GM23338 (cell line): ENCODE results near the gene RIF1. TPM values are rescaled to one million over a fixed set of nuclear protein-coding genes. Genes with fewer than 3 reads are reported as not detected.

Experiments
- ATAC-seq: fragments of 200-7000 bp; cut with Tn5 transposase; 3 replicates; pipeline ENCODE4 v1.9.1; 2020
- DNase-seq: peaks from one replicate; pipeline ENCODE4 v3.0.0-alpha.2; 2015; ENCODE audit warnings: low spot score
- H2AFZ ChIP-seq: fragments of 200-600 bp; sonication (generic); 2 replicates; pipeline ENCODE4 v1.8.0; 2016; ENCODE audit warnings: antibody characterized with exemption, mild to moderate bottlenecking, moderate library complexity
- H3F3A ChIP-seq: fragments of 200-600 bp; sonication (generic); replicated peaks from 2 replicates; pipeline ENCODE4 v1.8.0; 2017; ENCODE audit warnings: antibody characterized with exemption, mixed run types, low read depth
- H3K27ac ChIP-seq: fragments of 200-600 bp; sonication (generic); 2 replicates; pipeline ENCODE4 v1.6.1; 2016; ENCODE audit warnings: low read depth
- H3K27me3 ChIP-seq: fragments of 200-600 bp; sonication (generic); 2 replicates; pipeline ENCODE4 v1.8.0; 2016; ENCODE audit warnings: mild to moderate bottlenecking, mixed run types, moderate library complexity; ENCODE audit not compliant: insufficient read depth
- H3K36me3 ChIP-seq: fragments of 200-600 bp; sonication (generic); 2 replicates; pipeline ENCODE4 v1.8.0; 2016; ENCODE audit warnings: mild to moderate bottlenecking; ENCODE audit not compliant: insufficient read depth
- H3K4me1 ChIP-seq: fragments of 200-600 bp; sonication (generic); 2 replicates; pipeline ENCODE4 v1.8.0; 2016; ENCODE audit warnings: mild to moderate bottlenecking, moderate library complexity; ENCODE audit not compliant: insufficient read depth
- H3K4me2 ChIP-seq: fragments of 200-600 bp; sonication (generic); 2 replicates; pipeline ENCODE4 v1.7.1; 2017; ENCODE audit warnings: mixed run types
- H3K4me3 ChIP-seq: fragments of 200-600 bp; sonication (generic); 2 replicates; pipeline ENCODE4 v1.6.1; 2016; ENCODE audit warnings: mixed run types
- H3K79me2 ChIP-seq: fragments of 200-600 bp; sonication (generic); replicated peaks from 2 replicates; pipeline ENCODE4 v1.8.0; 2017; ENCODE audit warnings: mild to moderate bottlenecking; ENCODE audit not compliant: insufficient read depth
- H3K9me2 ChIP-seq: fragments of 200-600 bp; sonication (generic); 2 replicates; pipeline ENCODE4 v1.8.0; 2017; ENCODE audit not compliant: insufficient read depth
- H4K20me1 ChIP-seq: fragments of 200-600 bp; sonication (generic); replicated peaks from 2 replicates; pipeline ENCODE4 v1.8.0; 2017; ENCODE audit warnings: mild to moderate bottlenecking; ENCODE audit not compliant: insufficient read depth
- H3K27ac Mint-ChIP-seq: 2 replicates; pipeline ENCODE4 v1.8.0; 2020; ENCODE audit warnings: inconsistent platforms, mild to moderate bottlenecking, moderate library complexity, mixed read lengths
- H3K27me3 Mint-ChIP-seq: 3 replicates; pipeline ENCODE4 v1.8.0; 2022; ENCODE audit warnings: low read depth, mild to moderate bottlenecking, moderate library complexity, mixed read lengths, inconsistent platforms; ENCODE audit not compliant: insufficient read depth, poor library complexity
- H3K36me3 Mint-ChIP-seq: 3 replicates; pipeline ENCODE4 v1.8.0; 2021; ENCODE audit warnings: low read depth, mild to moderate bottlenecking, inconsistent platforms, moderate library complexity, mixed read lengths
- H3K4me1 Mint-ChIP-seq: 3 replicates; pipeline ENCODE4 v1.8.0; 2020; ENCODE audit warnings: mild to moderate bottlenecking, inconsistent platforms, mixed read lengths
- H3K4me3 Mint-ChIP-seq: 3 replicates; pipeline ENCODE4 v1.8.0; 2021; ENCODE audit warnings: moderate library complexity, mild to moderate bottlenecking, inconsistent platforms, mixed read lengths
- H3K9me3 Mint-ChIP-seq: 3 replicates; pipeline ENCODE4 v1.8.0; 2020; ENCODE audit warnings: moderate library complexity, mild to moderate bottlenecking, inconsistent platforms, mixed read lengths
- EZH2phosphoT487 ChIP-seq: fragments of 200-600 bp; sonication (generic); IDR thresholded peaks from one replicate; pipeline ENCODE4 v1.8.1; 2018; ENCODE audit warnings: antibody characterized with exemption; ENCODE audit not compliant: unreplicated experiment
- polyA plus RNA-seq: library from polyadenylated mRNA; unstranded; fragments of >200 nt; fragmentation: Nextera tagmentation; extraction: Ambion mirVana; gene quantifications from 2 replicates; pipeline ENCODE4 v1.2.1, GENCODE V29; 2016
- total RNA-seq: library from RNA; depleted of rRNA; stranded (reverse); fragments of >200 nt; shearing (Covaris generic); gene quantifications from 2 replicates; pipeline ENCODE4 v1.2.3, GENCODE V29; 2014
- TF ChIP-seq, protein P1 (sequence below): fragments of 250-450 bp; sonication (Bioruptor Pico); IDR thresholded peaks from 2 replicates; pipeline ENCODE4 v1.5.0; 2020; ENCODE audit warnings: mild to moderate bottlenecking, moderate library complexity

RIF1 gene
- total and polyA plus RNA-seq, 2 experiments from 2014 or later: 68.5 to 134 TPM

DNA sequence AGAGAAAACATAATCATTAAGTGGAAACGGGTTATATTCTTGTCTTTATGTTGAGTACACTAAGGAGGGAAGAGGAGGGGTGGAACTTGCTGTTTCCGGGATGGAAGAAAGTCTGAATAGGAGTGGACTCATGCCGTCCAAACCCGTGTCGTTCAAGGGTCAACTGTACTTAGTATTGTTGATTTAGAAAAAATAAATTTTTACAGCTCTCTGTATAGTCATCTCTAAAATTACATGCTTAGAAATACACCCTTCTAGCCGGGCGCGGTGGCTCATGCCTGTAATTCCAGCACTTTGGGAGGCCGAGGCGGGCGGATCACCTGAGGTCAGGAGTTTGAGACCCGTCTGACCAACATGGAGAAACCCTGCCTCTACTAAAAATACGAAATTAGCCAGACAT is 29.4 kb downstream of the RIF1 start:
- ATAC-seq (no peak), DNase-seq (no peak)
- H3K4me3 Mint-ChIP-seq: no peak overlapping the region
- H3F3A ChIP-seq: 0 out of 2 replicates have a peak, but pooled peaks cover 8% of the 10 kb centered on the region
- H3K27me3 ChIP-seq: no peaks in the 10 kb centered on the region
- H2AFZ ChIP-seq: no peak overlapping the region
- H3K4me1 ChIP-seq: no peaks in the 10 kb centered on the region
- TF ChIP-seq, protein P1, sequence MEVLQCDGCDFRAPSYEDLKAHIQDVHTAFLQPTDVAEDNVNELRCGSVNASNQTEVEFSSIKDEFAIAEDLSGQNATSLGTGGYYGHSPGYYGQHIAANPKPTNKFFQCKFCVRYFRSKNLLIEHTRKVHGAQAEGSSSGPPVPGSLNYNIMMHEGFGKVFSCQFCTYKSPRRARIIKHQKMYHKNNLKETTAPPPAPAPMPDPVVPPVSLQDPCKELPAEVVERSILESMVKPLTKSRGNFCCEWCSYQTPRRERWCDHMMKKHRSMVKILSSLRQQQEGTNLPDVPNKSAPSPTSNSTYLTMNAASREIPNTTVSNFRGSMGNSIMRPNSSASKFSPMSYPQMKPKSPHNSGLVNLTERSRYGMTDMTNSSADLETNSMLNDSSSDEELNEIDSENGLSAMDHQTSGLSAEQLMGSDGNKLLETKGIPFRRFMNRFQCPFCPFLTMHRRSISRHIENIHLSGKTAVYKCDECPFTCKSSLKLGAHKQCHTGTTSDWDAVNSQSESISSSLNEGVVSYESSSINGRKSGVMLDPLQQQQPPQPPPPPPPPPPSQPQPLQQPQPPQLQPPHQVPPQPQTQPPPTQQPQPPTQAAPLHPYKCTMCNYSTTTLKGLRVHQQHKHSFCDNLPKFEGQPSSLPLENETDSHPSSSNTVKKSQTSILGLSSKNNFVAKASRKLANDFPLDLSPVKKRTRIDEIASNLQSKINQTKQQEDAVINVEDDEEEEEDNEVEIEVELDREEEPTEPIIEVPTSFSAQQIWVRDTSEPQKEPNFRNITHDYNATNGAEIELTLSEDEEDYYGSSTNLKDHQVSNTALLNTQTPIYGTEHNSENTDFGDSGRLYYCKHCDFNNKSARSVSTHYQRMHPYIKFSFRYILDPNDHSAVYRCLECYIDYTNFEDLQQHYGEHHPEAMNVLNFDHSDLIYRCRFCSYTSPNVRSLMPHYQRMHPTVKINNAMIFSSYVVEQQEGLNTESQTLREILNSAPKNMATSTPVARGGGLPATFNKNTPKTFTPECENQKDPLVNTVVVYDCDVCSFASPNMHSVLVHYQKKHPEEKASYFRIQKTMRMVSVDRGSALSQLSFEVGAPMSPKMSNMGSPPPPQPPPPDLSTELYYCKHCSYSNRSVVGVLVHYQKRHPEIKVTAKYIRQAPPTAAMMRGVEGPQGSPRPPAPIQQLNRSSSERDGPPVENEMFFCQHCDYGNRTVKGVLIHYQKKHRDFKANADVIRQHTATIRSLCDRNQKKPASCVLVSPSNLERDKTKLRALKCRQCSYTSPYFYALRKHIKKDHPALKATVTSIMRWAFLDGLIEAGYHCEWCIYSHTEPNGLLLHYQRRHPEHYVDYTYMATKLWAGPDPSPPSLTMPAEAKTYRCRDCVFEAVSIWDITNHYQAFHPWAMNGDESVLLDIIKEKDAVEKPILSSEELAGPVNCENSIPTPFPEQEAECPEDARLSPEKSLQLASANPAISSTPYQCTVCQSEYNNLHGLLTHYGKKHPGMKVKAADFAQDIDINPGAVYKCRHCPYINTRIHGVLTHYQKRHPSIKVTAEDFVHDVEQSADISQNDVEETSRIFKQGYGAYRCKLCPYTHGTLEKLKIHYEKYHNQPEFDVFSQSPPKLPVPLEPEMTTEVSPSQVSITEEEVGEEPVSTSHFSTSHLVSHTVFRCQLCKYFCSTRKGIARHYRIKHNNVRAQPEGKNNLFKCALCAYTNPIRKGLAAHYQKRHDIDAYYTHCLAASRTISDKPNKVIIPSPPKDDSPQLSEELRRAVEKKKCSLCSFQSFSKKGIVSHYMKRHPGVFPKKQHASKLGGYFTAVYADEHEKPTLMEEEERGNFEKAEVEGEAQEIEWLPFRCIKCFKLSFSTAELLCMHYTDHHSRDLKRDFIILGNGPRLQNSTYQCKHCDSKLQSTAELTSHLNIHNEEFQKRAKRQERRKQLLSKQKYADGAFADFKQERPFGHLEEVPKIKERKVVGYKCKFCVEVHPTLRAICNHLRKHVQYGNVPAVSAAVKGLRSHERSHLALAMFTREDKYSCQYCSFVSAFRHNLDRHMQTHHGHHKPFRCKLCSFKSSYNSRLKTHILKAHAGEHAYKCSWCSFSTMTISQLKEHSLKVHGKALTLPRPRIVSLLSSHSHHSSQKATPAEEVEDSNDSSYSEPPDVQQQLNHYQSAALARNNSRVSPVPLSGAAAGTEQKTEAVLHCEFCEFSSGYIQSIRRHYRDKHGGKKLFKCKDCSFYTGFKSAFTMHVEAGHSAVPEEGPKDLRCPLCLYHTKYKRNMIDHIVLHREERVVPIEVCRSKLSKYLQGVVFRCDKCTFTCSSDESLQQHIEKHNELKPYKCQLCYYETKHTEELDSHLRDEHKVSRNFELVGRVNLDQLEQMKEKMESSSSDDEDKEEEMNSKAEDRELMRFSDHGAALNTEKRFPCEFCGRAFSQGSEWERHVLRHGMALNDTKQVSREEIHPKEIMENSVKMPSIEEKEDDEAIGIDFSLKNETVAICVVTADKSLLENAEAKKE (CRISPR knock-in tag): no peak
- H4K20me1 ChIP-seq: peaks cover 27% of the 10 kb centered on the region
- peaks cover 85% of the 10 kb centered on the region for H3K36me3 ChIP-seq
- no peak overlapping the region for H3K27ac Mint-ChIP-seq
- no peak overlapping the region for H3K4me2 ChIP-seq
- no peak overlapping the region for H3K27ac ChIP-seq
- H3K9me3 Mint-ChIP-seq: no peaks in the 10 kb centered on the region
- H3K4me3 ChIP-seq: no peak overlapping the region
- peaks cover 88% of the 10 kb centered on the region for H3K36me3 Mint-ChIP-seq
- H3K9me2 ChIP-seq: no peaks in the 10 kb centered on the region
- H3K79me2 ChIP-seq: peaks cover 31% of the 10 kb centered on the region
- no peaks in the 10 kb centered on the region for H3K27me3 Mint-ChIP-seq
- peaks cover 4% of the 10 kb centered on the region; the same call in 2 of the 3 replicates for H3K4me1 Mint-ChIP-seq

DNA sequence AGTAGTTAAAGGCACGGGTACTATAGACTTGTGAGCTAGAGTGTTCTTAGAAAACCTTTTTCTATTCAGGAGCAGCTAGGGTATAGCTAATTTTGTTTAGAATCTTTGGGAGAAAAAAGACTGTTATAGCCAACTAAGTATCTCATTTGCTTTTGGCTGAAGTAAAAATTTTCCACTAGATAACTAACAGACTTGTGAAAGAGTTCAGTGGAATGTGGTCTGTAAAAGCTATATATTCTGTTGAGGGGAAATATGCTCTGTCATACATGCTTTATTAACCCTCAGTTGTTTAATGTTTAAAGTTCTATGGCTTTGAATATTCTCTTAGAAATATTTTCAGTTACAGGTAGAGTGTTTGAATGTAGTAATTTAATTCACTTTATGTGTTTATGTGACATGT is 49.7 kb downstream of the RIF1 start:
- no peak overlapping the region for H3K4me3 Mint-ChIP-seq
- H3K36me3 ChIP-seq: peaks cover 82% of the 10 kb centered on the region
- no peak overlapping the region for H2AFZ ChIP-seq
- peaks cover 16% of the 10 kb centered on the region for H3K4me1 Mint-ChIP-seq
- no peaks in the 10 kb centered on the region for H3K9me3 Mint-ChIP-seq
- 0 out of 2 replicates have a peak, but pooled peaks cover 5% of the 10 kb centered on the region for H4K20me1 ChIP-seq
- peaks cover 90% of the 10 kb centered on the region for H3K36me3 Mint-ChIP-seq
- H3K9me2 ChIP-seq: no peaks in the 10 kb centered on the region
- no peak for DNase-seq
- no peaks in the 10 kb centered on the region for H3F3A ChIP-seq
- no peak overlapping the region for H3K4me3 ChIP-seq
- no peak for ATAC-seq
- H3K4me1 ChIP-seq: no peaks in the 10 kb centered on the region
- H3K27ac ChIP-seq: no peak overlapping the region
- H3K27me3 Mint-ChIP-seq: no peaks in the 10 kb centered on the region
- no peak overlapping the region for H3K27ac Mint-ChIP-seq
- no peak overlapping the region for H3K4me2 ChIP-seq
- peaks cover 22% of the 10 kb centered on the region for H3K79me2 ChIP-seq
- no peaks in the 10 kb centered on the region for H3K27me3 ChIP-seq
- TF ChIP-seq EZH2phosphoT487: no peak
